Astrocyte of the spinal cord (primary cell): Measurements from ENCODE around the gene FBLN2.

Experiments used
- DNase-seq: peaks from one replicate; pipeline ENCODE4 v3.0.0; 2011; ENCODE audit warnings: low read depth, low spot score
- H3K4me3 ChIP-seq: 2 replicates; pipeline ENCODE4 v1.5.1; 2011; ENCODE audit warnings: low read depth, mild to moderate bottlenecking, low read length, moderate library complexity
- in situ Hi-C: cut with HindIII; loops from 2 replicates; pipeline ENCODE4 v1.10.0; 2017; ENCODE audit warnings: low sequenced_read_pairs
- TF ChIP-seq, protein P1 (sequence below): IDR thresholded peaks from 2 replicates; pipeline ENCODE4 v1.5.1; 2012; ENCODE audit warnings: low read depth, mild to moderate bottlenecking, low read length, inconsistent platforms

The FBLN2 gene

DNA sequence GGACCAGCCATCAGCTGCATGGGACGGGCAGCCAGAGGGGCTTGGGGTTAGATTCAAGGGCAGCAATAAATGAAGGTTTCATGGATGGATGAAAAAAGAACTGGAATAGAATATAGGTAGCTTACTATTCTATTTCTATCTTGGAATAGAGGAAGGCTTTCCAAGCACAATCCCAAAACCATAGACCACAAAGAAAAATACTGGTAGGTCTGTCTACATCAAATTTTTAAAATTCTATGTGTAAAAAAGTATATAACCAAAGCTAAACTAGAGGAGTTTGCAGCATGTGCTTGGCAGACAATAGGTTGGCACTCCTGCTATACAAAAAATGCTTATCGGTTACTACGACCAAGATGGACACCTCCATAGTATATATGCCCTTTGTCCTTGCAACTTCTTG, 7.2 kb upstream of the FBLN2 start:
- DNase-seq, result no peak
- H3K4me3 ChIP-seq, result no peak overlapping the region
- in situ Hi-C loops, result no loop called here
- TF ChIP-seq, protein P1, sequence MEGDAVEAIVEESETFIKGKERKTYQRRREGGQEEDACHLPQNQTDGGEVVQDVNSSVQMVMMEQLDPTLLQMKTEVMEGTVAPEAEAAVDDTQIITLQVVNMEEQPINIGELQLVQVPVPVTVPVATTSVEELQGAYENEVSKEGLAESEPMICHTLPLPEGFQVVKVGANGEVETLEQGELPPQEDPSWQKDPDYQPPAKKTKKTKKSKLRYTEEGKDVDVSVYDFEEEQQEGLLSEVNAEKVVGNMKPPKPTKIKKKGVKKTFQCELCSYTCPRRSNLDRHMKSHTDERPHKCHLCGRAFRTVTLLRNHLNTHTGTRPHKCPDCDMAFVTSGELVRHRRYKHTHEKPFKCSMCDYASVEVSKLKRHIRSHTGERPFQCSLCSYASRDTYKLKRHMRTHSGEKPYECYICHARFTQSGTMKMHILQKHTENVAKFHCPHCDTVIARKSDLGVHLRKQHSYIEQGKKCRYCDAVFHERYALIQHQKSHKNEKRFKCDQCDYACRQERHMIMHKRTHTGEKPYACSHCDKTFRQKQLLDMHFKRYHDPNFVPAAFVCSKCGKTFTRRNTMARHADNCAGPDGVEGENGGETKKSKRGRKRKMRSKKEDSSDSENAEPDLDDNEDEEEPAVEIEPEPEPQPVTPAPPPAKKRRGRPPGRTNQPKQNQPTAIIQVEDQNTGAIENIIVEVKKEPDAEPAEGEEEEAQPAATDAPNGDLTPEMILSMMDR, result no peak

DNA sequence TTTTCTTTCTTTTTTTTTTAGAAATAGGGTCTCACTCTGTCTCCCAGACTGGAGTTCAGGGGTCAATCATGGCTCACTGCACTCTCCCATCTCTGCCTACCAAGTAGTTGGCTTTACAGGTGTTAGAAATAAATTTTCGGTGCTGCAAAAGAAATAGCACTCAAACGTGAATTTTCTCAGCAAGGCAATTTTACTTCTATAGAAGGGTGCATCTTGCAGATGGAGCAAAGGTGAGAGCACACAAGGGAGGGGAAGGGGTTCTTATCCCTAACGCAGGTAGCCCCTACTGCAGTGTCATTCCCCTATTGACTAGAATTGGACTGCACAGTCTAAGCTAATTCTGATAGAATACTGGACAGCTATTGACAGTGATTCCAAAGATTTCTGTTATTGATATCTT, 6.8 kb upstream of the FBLN2 start:
- TF ChIP-seq, protein P1, result no peak
- no peak for DNase-seq
- in situ Hi-C loops, result no loop called here
- H3K4me3 ChIP-seq, result no peak overlapping the region

DNA sequence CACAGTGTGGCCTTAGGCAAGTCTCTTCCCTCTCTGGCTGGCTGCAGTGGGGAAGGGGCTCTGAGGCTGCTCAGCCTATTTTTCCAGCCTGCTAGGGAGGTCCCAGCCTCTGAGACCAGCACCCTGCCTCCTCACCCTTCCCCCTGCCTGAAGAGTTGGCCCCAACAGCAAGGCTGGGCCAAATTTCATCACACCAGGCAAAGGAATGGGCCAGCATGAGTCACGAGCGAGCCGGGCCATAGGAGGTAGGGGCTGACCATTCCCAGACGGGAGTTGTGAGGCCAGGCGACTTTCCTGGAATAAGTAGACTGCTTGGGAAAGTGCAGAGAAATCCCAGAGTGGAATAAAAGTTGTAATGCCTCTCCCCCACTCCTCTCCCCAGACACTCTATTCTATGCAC, 5.7 kb upstream of the FBLN2 start:
- no peak overlapping the region for H3K4me3 ChIP-seq
- TF ChIP-seq, protein P1, result no peak
- DNase-seq, result peak; percentile 86
- in situ Hi-C loops, result no loop called here

DNA sequence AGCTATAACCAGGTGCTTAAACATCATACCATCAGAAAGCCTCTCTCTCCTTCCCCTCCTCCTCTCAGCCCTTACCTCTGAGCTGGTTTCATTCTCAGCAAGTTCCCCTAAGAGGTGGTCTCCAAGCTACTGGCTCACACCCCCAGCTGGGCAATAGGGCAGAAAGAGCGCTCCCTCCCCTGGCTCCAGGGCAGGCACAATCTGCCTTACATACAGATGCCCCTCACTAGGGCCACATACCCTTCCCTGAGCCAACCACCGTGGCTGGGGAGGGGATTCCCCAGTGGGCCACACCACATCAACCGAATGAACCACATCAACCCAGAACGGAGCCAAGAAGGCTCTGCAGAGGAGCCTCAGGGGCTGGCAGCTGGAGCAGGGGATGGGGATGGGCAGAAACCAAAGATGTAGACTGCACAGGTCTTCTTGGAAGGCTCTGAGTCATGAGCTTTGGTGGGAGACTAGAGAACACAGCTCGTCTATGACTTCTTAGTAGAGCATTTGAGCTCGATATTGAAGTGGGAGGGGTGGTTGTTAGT, 4.6 kb upstream of the FBLN2 start:
- TF ChIP-seq, protein P1, result no peak
- no peak overlapping the region for H3K4me3 ChIP-seq
- peak; percentile 85 for DNase-seq
- in situ Hi-C loops, result no loop called here

DNA sequence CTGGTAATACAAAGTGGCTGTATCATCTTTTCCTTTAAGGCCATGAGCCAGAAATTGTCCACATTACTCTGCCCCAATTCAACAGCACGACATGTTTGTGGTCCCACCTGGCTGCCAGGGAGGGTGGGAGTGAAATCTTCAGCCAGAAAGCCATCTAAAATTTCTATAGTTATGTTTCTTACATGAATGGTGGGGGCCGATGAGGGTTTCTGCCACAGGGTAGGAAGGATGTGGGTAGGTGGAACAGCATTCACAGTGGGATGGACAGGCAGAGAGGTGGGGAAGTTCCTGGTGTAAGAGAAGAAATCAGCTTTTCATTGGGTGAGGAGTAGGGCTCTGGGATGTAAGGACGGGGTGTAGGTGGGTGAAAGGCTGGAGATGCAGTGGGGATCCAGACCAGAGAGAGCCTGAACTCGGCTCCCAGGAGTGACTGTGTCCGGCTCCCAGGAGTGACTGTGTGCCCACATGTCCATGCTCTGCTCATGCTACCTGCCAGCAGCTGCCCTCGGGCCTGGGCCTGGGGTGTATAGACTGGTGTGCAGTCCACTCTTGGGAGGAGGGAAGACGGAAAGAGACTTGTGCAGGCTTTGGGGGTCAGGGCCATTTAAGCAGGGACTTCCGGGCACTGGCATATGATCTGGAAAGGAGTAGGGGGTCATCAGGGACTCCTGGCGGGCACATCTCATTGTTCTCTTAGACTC, 3.8 kb upstream of the FBLN2 start:
- no peak for DNase-seq
- in situ Hi-C loops, result no loop called here
- no peak overlapping the region for H3K4me3 ChIP-seq
- TF ChIP-seq, protein P1, result no peak

DNA sequence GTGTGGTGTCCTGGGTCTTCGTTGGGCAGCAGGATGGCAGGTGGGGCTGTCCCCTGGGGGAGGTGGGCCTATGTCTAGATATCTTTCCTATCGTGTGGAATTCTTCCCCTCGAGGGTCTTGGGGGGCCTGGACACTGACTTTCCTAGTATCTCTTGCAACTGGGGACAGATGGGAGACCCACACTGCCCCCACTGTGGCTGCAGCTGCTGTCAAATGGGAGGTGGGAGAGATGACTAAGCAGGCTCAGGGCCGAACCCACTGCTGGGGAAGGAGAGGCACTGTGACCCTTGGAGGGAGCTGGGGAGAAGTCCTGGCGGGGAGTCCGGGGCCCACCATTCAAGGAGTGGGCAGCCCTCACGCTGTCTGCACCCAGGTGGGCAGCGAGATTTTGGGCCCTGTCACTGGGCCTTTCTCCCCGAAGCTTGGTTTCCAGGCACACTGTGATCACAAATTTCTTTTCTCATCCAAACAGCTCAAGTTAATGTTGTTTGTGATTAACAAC, 2.9 kb upstream of the FBLN2 start:
- in situ Hi-C loops, result no loop called here
- no peak overlapping the region for H3K4me3 ChIP-seq
- TF ChIP-seq, protein P1, result no peak
- no peak for DNase-seq
